Transverse colon (tissue), 4 donors: ENCODE measurements around the gene EPM2AIP1.

ENCODE experiments used
- EP300 ChIP-seq: sonication (generic); formaldehyde crosslinking; IDR thresholded peaks from one replicate; pipeline ENCODE4 v1.6.1; 2017; ENCODE audit warnings: antibody characterized with exemption, low read depth
- POLR2A ChIP-seq: fragments of 450-650 bp; IDR thresholded peaks from one replicate; pipeline ENCODE4 v1.6.1; 2016; ENCODE audit warnings: antibody characterized with exemption, mild to moderate bottlenecking, moderate library complexity
- POLR2AphosphoS5 ChIP-seq, 3 donors: sonication (generic); formaldehyde crosslinking; IDR thresholded peaks; one replicate each; pipeline ENCODE4 v1.6.1; 2016; ENCODE audit warnings: antibody characterized with exemption in 3 of 3
- TF ChIP-seq, protein P1 (sequence below), 5 experiments: fragments of 200-600 bp in 3 of 5; fragments of 450-650 bp in 2 of 5; sonication (generic) in 3 of 5; IDR thresholded peaks; 1 replicate in 2 of 5; 2 replicates in 3 of 5; pipeline ENCODE4 v1.5.1; 2016 to 2017; ENCODE audit warnings: antibody characterized with exemption in 5 of 5, inconsistent platforms in 3 of 5, mild to moderate bottlenecking in 2 of 5, moderate library complexity in 1 of 5

DNA sequence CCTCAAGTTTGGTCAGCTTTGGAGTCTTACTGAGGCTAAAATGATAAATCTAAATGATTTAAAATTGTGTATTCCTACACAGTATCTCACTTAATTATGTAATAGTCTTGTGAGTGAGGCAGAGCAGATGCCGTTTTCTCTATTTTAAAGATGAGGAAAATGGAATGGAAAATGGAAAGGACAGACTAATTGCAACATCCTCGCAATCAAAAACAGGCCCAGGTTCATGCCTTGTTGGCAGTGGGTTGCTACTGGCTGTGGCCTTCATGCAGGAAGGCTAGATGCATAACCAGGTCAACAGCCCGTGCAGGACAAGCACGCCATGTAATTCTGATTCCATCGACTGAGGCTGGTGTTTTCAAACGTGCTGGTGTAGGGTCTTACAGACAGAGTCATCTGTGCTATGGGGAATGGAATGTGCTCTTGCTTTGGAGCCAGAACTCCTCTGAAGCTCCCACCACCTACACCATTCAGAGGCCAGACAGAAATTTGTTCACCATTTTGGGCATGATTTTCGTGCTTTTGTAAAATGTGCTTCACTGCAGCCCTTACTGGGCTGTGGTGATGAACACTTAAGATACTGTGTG lies 38.3 kb upstream of the EPM2AIP1 start:
- TF ChIP-seq, protein P1, sequence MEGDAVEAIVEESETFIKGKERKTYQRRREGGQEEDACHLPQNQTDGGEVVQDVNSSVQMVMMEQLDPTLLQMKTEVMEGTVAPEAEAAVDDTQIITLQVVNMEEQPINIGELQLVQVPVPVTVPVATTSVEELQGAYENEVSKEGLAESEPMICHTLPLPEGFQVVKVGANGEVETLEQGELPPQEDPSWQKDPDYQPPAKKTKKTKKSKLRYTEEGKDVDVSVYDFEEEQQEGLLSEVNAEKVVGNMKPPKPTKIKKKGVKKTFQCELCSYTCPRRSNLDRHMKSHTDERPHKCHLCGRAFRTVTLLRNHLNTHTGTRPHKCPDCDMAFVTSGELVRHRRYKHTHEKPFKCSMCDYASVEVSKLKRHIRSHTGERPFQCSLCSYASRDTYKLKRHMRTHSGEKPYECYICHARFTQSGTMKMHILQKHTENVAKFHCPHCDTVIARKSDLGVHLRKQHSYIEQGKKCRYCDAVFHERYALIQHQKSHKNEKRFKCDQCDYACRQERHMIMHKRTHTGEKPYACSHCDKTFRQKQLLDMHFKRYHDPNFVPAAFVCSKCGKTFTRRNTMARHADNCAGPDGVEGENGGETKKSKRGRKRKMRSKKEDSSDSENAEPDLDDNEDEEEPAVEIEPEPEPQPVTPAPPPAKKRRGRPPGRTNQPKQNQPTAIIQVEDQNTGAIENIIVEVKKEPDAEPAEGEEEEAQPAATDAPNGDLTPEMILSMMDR (IDR thresholded peaks at IDR 0.05) = no peak
- TF ChIP-seq POLR2A = no peak
- no peak for TF ChIP-seq EP300
- TF ChIP-seq POLR2AphosphoS5 (IDR thresholded peaks at IDR 0.05) = no peak
